Transverse colon (tissue), 4 donors: ENCODE measurements around the gene PPP5C. TPM values are rescaled to one million over a fixed set of nuclear protein-coding genes. Genes with fewer than 3 reads are reported as not detected.

ENCODE experiments used
- DNase-seq: peaks from one replicate; pipeline ENCODE4 v3.0.0-alpha.2; 2019
- H3K27ac ChIP-seq, 4 donors: fragments of 200-600 bp; sonication (generic); 2 replicates each; pipeline ENCODE4 v1.5.1; 2016 to 2018; ENCODE audit warnings: inconsistent platforms in 4 of 4
- H3K27me3 ChIP-seq: fragments of 200-600 bp; sonication (generic); 2 replicates; pipeline ENCODE4 v1.5.1; 2017; ENCODE audit warnings: inconsistent platforms
- H3K36me3 ChIP-seq, 4 donors: fragments of 200-600 bp; sonication (generic); 2 replicates each; pipeline ENCODE4 v1.5.1; 2017 to 2019; ENCODE audit warnings: inconsistent platforms in 4 of 4
- H3K4me1 ChIP-seq, 4 donors: fragments of 200-600 bp; sonication (generic); 2 replicates each; pipeline ENCODE4 v1.5.1; 2017 to 2020; ENCODE audit warnings: inconsistent platforms in 4 of 4
- H3K4me3 ChIP-seq, 4 donors: fragments of 200-600 bp; sonication (generic); 1 replicate in 1 of 4; 2 replicates in 3 of 4; pipeline versions ENCODE4 v1.5.1 to v1.6.1; 2017 to 2019; ENCODE audit warnings: inconsistent platforms in 4 of 4
- H3K9me3 ChIP-seq, 2 donors: fragments of 200-600 bp; sonication (generic); 2 replicates each; pipeline ENCODE4 v1.5.1; 2017 to 2019; ENCODE audit warnings: inconsistent platforms in 2 of 2
- EP300 ChIP-seq: sonication (generic); formaldehyde crosslinking; IDR thresholded peaks from one replicate; pipeline ENCODE4 v1.6.1; 2017; ENCODE audit warnings: antibody characterized with exemption, low read depth
- POLR2A ChIP-seq: fragments of 450-650 bp; IDR thresholded peaks from one replicate; pipeline ENCODE4 v1.6.1; 2016; ENCODE audit warnings: antibody characterized with exemption, mild to moderate bottlenecking, moderate library complexity
- POLR2AphosphoS5 ChIP-seq, 3 donors: sonication (generic); formaldehyde crosslinking; IDR thresholded peaks; one replicate each; pipeline ENCODE4 v1.6.1; 2016; ENCODE audit warnings: antibody characterized with exemption in 3 of 3
- WGBS, 2 donors: methylation state at CpG; one replicate each; pipeline ENCODE4 v1.1.5; 2018; ENCODE audit warnings: low coverage in 1 of 2; 5-methylcytosine and 5-hydroxymethylcytosine counted together
- in situ Hi-C, 4 donors: fragments of 200-750 bp; cut with MboI; loops; one replicate each; pipeline versions ENCODE4 v1.15.0 to v1.15.1; 2017; ENCODE audit warnings: low sequenced_read_pairs in 3 of 4, low pct_ligation_motif_present in 1 of 4, low pct_unique_long_range_greater_than_20kb in 1 of 4
- intact Hi-C: fragments of 100-400 bp; cut with DNase I; formaldehyde crosslinking; loops from one replicate; pipeline ENCODE4 v1.15.1; 2023; ENCODE audit warnings: low total_unique reads
- total RNA-seq, 4 donors: library from RNA; depleted of rRNA; stranded (reverse); fragments of >200 nt; gene quantifications; one replicate each; pipeline ENCODE4 v1.1.0, GENCODE V29; 2016
- TF ChIP-seq, protein P1 (sequence below), 5 experiments: fragments of 200-600 bp in 3 of 5; fragments of 450-650 bp in 2 of 5; sonication (generic) in 3 of 5; IDR thresholded peaks; 1 replicate in 2 of 5; 2 replicates in 3 of 5; pipeline ENCODE4 v1.5.1; 2016 to 2017; ENCODE audit warnings: antibody characterized with exemption in 5 of 5, inconsistent platforms in 3 of 5, mild to moderate bottlenecking in 2 of 5, moderate library complexity in 1 of 5

PPP5C gene
- total RNA-seq, 4 donors from 2014 or later = 78.8 to 132 (median 96.8) TPM

DNA sequence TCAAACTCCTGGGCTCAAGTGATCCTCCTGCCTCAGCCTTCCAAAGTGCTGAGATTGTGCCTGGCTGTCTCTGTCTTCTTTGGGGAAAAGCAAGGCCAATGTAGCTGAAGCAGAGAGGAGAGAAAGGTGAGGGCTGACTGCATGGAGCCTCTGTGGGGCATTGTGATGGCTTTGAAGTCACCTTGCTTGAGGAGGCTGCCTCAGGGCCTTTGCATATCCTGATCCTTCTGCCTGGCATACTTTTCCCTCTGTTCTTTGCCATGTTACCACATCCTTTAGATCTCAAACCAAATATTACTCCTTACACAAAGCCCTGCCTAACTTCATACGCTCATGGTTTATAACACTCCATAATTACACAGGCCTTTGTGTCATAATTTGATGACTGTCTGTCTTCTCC, 9.4 kb upstream of the PPP5C start:
- intact Hi-C loops = no loop called here
- H3K36me3 ChIP-seq = no peaks in the 10 kb centered on the region

GRCh38 chr19:46339446-46339845, 7.4 kb upstream of the PPP5C start:
- Histone ChIP-seq H3K36me3 (no peaks in the 10 kb centered on the region), H3K9me3 (no peaks in the 10 kb centered on the region), H3K4me1 (no peaks in the 10 kb centered on the region), H3K4me3 (no peak overlapping the region), H3K27me3 (no peaks in the 10 kb centered on the region), H3K27ac (no peak overlapping the region)
- intact Hi-C loops = no loop called here
- no peak for DNase-seq
- no peak for TF ChIP-seq EP300
- TF ChIP-seq POLR2A = no peak
- TF ChIP-seq POLR2AphosphoS5 (IDR thresholded peaks at IDR 0.05) = no peak
- in situ Hi-C loops = no loop called here
- WGBS, 2 donors = 72 to 89% methylated on average over 3 to 10 of the region's 10 CpGs

More for the DNA sequence above, 9.4 kb upstream of the PPP5C start:
- Histone ChIP-seq H3K4me1 (no peaks in the 10 kb centered on the region), H3K27me3 (no peaks in the 10 kb centered on the region), H3K9me3 (no peaks in the 10 kb centered on the region), H3K27ac (no peak overlapping the region), H3K4me3 (no peak overlapping the region)
- in situ Hi-C loops = no loop called here
- no peak for TF ChIP-seq POLR2A
- TF ChIP-seq, protein P1, sequence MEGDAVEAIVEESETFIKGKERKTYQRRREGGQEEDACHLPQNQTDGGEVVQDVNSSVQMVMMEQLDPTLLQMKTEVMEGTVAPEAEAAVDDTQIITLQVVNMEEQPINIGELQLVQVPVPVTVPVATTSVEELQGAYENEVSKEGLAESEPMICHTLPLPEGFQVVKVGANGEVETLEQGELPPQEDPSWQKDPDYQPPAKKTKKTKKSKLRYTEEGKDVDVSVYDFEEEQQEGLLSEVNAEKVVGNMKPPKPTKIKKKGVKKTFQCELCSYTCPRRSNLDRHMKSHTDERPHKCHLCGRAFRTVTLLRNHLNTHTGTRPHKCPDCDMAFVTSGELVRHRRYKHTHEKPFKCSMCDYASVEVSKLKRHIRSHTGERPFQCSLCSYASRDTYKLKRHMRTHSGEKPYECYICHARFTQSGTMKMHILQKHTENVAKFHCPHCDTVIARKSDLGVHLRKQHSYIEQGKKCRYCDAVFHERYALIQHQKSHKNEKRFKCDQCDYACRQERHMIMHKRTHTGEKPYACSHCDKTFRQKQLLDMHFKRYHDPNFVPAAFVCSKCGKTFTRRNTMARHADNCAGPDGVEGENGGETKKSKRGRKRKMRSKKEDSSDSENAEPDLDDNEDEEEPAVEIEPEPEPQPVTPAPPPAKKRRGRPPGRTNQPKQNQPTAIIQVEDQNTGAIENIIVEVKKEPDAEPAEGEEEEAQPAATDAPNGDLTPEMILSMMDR (IDR thresholded peaks at IDR 0.05) = no peak
- no peak for TF ChIP-seq POLR2AphosphoS5 (IDR thresholded peaks at IDR 0.05)
- TF ChIP-seq EP300 = no peak
- DNase-seq = no peak
- WGBS, 2 donors = 59 to 67% methylated on average over 1 of the region's 1 CpG

DNA sequence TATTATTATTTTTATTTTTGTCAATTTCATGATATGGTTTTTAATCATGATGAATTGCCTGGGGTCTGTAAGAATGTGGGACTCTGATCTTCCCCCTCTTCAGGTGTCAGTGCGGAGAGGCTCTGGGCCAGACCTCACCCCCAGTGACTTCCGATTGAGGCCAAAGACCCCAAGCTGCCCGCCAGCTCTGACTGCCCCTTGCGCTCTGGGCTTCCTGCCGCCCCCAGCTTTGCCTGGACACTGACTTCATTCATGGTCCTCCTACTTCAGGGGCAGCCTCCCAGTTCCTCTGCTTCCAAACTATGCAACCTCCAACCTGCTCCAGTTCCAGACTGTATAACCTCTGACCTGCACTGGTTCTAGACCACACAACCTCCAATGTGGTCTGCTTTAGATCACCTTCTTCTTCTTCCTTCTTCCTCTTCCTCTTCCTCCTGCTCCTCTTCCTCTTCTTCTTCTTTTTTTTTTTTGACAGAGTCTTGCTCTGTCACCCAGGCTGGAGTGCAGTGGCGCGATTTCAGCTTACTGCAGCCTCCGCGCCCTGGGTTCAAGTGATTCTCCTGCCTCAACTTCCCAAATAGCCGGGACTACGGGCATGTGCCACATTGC, 6.7 kb upstream of the PPP5C start:
- in situ Hi-C loops = no loop called here
- DNase-seq = no peak
- 92 to 100% methylated on average over 1 to 11 of the region's 11 CpGs for WGBS, 2 donors
- H3K27ac ChIP-seq = no peak overlapping the region
- intact Hi-C loops = no loop called here
- no peaks in the 10 kb centered on the region for H3K36me3 ChIP-seq
- no peak for TF ChIP-seq POLR2AphosphoS5 (IDR thresholded peaks at IDR 0.05)
- TF ChIP-seq, protein P1 (IDR thresholded peaks at IDR 0.05) = no peak
- no peak for TF ChIP-seq POLR2A
- TF ChIP-seq EP300 = no peak
- no peaks in the 10 kb centered on the region for H3K4me1 ChIP-seq
- H3K4me3 ChIP-seq = no peak overlapping the region
- no peaks in the 10 kb centered on the region for H3K9me3 ChIP-seq
- no peaks in the 10 kb centered on the region for H3K27me3 ChIP-seq

DNA sequence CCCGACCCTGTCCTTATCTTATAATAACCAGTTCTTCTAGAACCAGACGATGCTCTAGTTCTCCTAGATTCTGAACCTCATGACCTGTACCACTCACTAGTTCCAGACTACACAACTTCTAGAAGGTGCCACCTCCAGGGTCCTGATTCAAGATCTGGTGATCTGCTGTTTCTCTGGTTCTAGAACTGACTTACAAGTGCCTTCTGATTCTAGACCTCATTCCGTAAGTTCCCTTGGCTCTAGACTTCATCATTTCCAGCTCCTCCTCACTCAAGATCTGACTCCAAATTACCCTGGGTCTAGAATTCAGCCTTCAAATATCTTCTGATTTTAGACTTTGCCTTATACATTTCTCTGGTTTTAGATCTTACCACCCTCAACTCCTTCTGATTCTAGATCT, 5.0 kb upstream of the PPP5C start:
- DNase-seq = no peak
- intact Hi-C loops (no loop called here), in situ Hi-C loops (no loop called here)
- no peak overlapping the region for H3K4me3 ChIP-seq
- no peaks in the 10 kb centered on the region for H3K36me3 ChIP-seq
- TF ChIP-seq, protein P1 (IDR thresholded peaks at IDR 0.05) = no peak
- TF ChIP-seq POLR2A (no peak), EP300 (no peak), POLR2AphosphoS5 (IDR thresholded peaks at IDR 0.05) (no peak)
- no peaks in the 10 kb centered on the region for H3K27me3 ChIP-seq
- H3K27ac ChIP-seq = no peak overlapping the region
- 83 to 94% methylated on average over 2 to 3 of the region's 3 CpGs for WGBS, 2 donors
- no peaks in the 10 kb centered on the region for H3K9me3 ChIP-seq
- H3K4me1 ChIP-seq = peaks cover 0 to 4% (median 4%) of the 10 kb centered on the region in 4 donors

GRCh38 chr19:46344363-46344762, 2.5 kb upstream of the PPP5C start:
- Histone ChIP-seq H3K27ac (no peak overlapping the region), H3K27me3 (no peaks in the 10 kb centered on the region), H3K9me3 (no peaks in the 10 kb centered on the region), H3K36me3 (no peaks in the 10 kb centered on the region), H3K4me3 (no peak overlapping the region), H3K4me1 (peaks cover 19 to 25% (median 22%) of the 10 kb centered on the region in 4 donors)
- WGBS, 2 donors = 63 to 80% methylated on average over 1 of the region's 1 CpG
- in situ Hi-C loops = no loop called here
- TF ChIP-seq, protein P1 (IDR thresholded peaks at IDR 0.05) = no peak
- TF ChIP-seq POLR2AphosphoS5 (IDR thresholded peaks at IDR 0.05) (no peak), EP300 (no peak), POLR2A (no peak)
- no peak for DNase-seq
- intact Hi-C loops = no loop called here
